GM10266 (cell line): ENCODE data around the gene FZD8.

ENCODE experiments used
- DNase-seq: peaks from one replicate; pipeline ENCODE4 v3.0.0; 2012; ENCODE audit errors: extremely low spot score
- CTCF ChIP-seq: IDR thresholded peaks from 2 replicates; pipeline ENCODE4 v1.5.1; 2012; ENCODE audit warnings: mild to moderate bottlenecking, low read depth; ENCODE audit not compliant: control insufficient read depth, insufficient read depth; ENCODE audit errors: missing control alignments

Gene FZD8

GRCh38 chr10:35605191-35605590 lies 36.9 kb downstream of the FZD8 start, which contains the start of gene GJD4:
TSS of gene GJD4 (plus strand) at chr10:35605341. CDS start at chr10:35605568, 227 bp downstream.
- no peak for TF ChIP-seq CTCF
- DNase-seq = no peak

DNA sequence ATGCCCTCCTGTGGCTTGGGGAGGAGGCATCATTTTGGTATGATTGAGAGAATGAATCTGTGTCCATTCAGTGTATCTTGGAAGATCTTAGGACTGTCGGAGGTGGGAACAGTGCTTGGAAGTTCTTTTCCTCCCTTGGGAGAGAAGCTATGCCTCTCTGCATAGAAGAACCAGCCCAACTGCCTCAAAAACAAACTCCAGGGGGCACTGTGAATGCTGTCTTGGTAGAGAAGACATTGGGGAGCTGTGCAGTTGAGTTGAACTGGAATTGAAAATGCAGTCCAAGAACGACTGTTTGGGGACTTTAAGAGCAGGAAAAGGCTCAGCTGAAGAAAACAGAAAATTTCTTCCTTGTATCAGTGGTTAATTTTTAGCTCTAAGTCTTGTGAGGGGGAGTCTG lies 41.9 kb downstream of the FZD8 start:
- TF ChIP-seq CTCF = no peak
- DNase-seq = no peak

DNA sequence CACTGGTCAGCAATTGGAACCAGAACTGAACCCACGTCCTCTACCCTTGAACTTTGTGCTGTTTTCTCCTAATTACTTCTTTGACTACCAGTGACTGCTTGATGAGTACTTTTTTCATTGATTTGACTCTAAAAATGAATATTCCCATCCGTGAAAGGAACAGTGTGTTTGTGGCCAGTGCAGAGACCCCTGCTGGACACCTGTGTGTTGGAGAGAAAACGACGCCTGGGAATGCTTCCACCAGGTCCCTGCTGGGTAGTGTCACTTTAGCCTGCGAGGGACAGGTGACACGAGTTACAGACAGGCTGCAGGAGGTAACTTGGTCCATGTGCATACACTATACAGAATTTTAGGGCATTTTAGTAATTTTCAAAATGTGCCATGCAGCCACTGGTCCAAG lies 43.7 kb downstream of the FZD8 start:
- no peak for DNase-seq
- no peak for TF ChIP-seq CTCF

- no peak for DNase-seq
- no peak for TF ChIP-seq CTCF
These were observed 47.0 kb downstream of the FZD8 start for GRCh38 chr10:35595106-35595505.

DNA sequence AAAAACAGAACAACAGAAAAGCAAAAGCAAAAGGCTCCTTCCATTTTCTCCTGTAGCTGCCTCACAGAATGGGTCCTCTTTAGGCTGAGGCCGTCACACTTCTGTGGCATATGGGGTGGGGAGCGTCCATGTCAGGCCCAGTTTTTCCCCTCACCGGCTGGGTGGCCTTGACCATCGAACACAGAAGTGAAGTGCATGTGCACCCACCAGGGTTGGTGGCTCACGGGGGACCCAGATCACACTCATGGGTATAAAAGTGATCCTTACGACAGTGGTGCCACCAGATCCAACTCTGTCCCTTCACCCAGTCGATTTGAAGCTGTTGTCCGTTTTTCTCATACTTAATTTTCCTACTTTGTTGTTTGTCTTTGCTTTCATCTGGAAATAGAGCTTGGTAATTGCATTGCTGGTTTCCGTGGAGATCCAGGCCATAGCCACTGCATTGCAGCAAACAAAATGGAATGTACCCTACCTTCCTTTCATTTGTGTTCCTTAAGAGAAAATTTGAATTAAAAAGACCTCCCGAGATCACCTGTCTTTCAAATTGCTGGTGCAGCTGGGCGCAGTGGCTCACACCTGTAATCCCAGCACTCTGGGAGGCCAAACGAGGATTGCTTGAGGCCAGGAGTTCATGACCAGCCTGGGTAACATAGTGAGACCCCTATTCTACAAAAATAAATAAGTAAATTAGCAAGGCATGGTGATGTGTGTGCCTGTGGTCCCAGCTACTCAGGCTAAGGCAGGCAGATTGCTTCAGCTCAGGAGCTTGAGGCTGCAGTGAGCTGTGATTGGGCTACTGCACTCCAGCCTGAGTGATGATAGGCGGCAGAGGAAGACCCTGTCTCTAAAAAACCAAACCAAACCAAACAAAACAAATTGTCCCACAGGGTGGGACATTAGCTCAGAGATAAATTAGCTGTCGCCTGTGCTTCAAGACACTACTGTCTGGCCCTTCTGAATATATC lies 47.7 kb downstream of the FZD8 start:
- DNase-seq = no peak
- TF ChIP-seq CTCF = no peak

DNA sequence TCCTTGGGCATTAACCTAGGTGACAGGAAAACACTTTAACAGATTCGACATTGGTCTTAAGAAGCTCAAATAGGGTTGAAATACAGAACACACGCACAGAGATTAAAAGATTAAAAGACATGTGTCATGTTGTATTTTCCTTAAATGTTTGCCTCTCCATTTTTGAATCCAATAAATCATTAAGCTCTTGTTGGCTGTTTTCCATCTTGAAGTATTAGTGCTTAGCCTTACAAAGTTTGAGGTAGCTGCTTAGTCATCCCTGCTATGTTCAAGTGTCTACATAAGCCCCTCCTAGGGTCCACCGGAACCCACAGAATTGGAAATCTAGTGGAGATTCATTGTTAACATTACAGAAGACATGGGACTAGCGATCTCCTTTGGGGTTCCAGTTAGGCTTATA lies 49.7 kb downstream of the FZD8 start:
- TF ChIP-seq CTCF = no peak
- DNase-seq = no peak

GRCh38 chr10:35588836-35589235 lies 53.3 kb downstream of the FZD8 start:
- no peak for DNase-seq
- no peak for TF ChIP-seq CTCF
